H9 (cell line): ENCODE measurements around the gene FOXR1. TPM values are rescaled to one million over a fixed set of nuclear protein-coding genes. Genes with fewer than 3 reads are reported as not detected.

Experiments
- DNase-seq: peaks from one replicate; pipeline ENCODE4 v3.0.0-alpha.2; 2017
- H2AFZ ChIP-seq: one replicate; pipeline ENCODE4 v1.6.1; 2013; ENCODE audit warnings: mild to moderate bottlenecking, low read length, control low read depth, moderate library complexity
- H2AK5ac ChIP-seq: 2 replicates; pipeline ENCODE4 v1.6.1; 2013; ENCODE audit warnings: low read length, control low read depth, mixed read lengths; ENCODE audit not compliant: insufficient read length
- H2BK120ac ChIP-seq: one replicate; pipeline ENCODE4 v1.6.1; 2013; ENCODE audit warnings: low read depth, mild to moderate bottlenecking, low read length, control low read depth, inconsistent platforms; ENCODE audit not compliant: poor library complexity, severe bottlenecking
- H2BK12ac ChIP-seq: 2 replicates; pipeline ENCODE4 v1.6.1; 2013; ENCODE audit warnings: low read length, control low read depth, mixed read lengths, low read depth; ENCODE audit not compliant: insufficient read length
- H2BK15ac ChIP-seq: 2 replicates; pipeline ENCODE4 v1.6.1; 2013; ENCODE audit warnings: low read depth, low read length, control low read depth
- H2BK20ac ChIP-seq: one replicate; pipeline ENCODE4 v1.6.1; 2013; ENCODE audit warnings: low read depth, mild to moderate bottlenecking, low read length, control low read depth, inconsistent platforms; ENCODE audit not compliant: poor library complexity, severe bottlenecking
- H2BK5ac ChIP-seq: 2 replicates; pipeline ENCODE4 v1.6.1; 2013; ENCODE audit warnings: low read length, control low read depth, mixed read lengths; ENCODE audit not compliant: insufficient read length
- H3K14ac ChIP-seq: 2 replicates; pipeline ENCODE4 v1.6.1; 2013; ENCODE audit warnings: low read length, control low read depth; ENCODE audit not compliant: insufficient read depth
- H3K18ac ChIP-seq: 2 replicates; pipeline ENCODE4 v1.6.1; 2013; ENCODE audit warnings: low read depth, mild to moderate bottlenecking, mixed read lengths, low read length, control low read depth; ENCODE audit not compliant: insufficient read length
- H3K23ac ChIP-seq: 2 replicates; pipeline ENCODE4 v1.6.1; 2013; ENCODE audit warnings: low read length, control low read depth, mixed read lengths, low read depth; ENCODE audit not compliant: insufficient read length
- H3K23me2 ChIP-seq: 2 replicates; pipeline ENCODE4 v1.6.1; 2013; ENCODE audit warnings: low read depth, mild to moderate bottlenecking, mixed read lengths, low read length, control low read depth; ENCODE audit not compliant: insufficient read length, poor library complexity, severe bottlenecking
- H3K27ac ChIP-seq: 2 replicates; pipeline ENCODE4 v1.5.1; 2013; ENCODE audit warnings: low read length, control low read depth, mixed read lengths, low read depth; ENCODE audit not compliant: insufficient read length
- H3K27me3 ChIP-seq: 2 replicates; pipeline ENCODE4 v1.6.1; 2013; ENCODE audit warnings: low read length, control low read depth, inconsistent platforms; ENCODE audit not compliant: insufficient read depth
- H3K4ac ChIP-seq: 2 replicates; pipeline ENCODE4 v1.6.1; 2013; ENCODE audit warnings: low read depth, mild to moderate bottlenecking, control low read depth, inconsistent platforms, low read length, moderate library complexity
- H3K4me1 ChIP-seq: 2 replicates; pipeline ENCODE4 v1.6.1; 2013; ENCODE audit warnings: low read length, control low read depth, inconsistent platforms; ENCODE audit not compliant: insufficient read depth
- H3K4me2 ChIP-seq: 2 replicates; pipeline ENCODE4 v1.6.1; 2013; ENCODE audit warnings: low read length, control low read depth, mixed read lengths; ENCODE audit not compliant: insufficient read length, insufficient read depth
- H3K56ac ChIP-seq: 2 replicates; pipeline ENCODE4 v1.6.1; 2013; ENCODE audit warnings: low read depth, mild to moderate bottlenecking, mixed read lengths, low read length, control low read depth; ENCODE audit not compliant: insufficient read length
- H3K79me1 ChIP-seq: 2 replicates; pipeline ENCODE4 v1.6.1; 2013; ENCODE audit warnings: low read depth, mild to moderate bottlenecking, moderate library complexity, low read length, control low read depth, inconsistent platforms; ENCODE audit not compliant: insufficient read depth, poor library complexity, severe bottlenecking
- H3K79me2 ChIP-seq: 2 replicates; pipeline ENCODE4 v1.6.1; 2013; ENCODE audit warnings: low read length, control low read depth, inconsistent platforms; ENCODE audit not compliant: insufficient read depth
- H3K9ac ChIP-seq: 2 replicates; pipeline ENCODE4 v1.6.1; 2013; ENCODE audit warnings: low read length, control low read depth, mixed read lengths; ENCODE audit not compliant: insufficient read length; ENCODE audit errors: extremely low read depth
- H3K9me3 ChIP-seq: one replicate; pipeline ENCODE4 v1.6.1; 2013; ENCODE audit warnings: low read depth, low read length, inconsistent platforms; ENCODE audit not compliant: control insufficient read depth
- H3T11ph ChIP-seq: one replicate; pipeline ENCODE4 v1.6.1; 2013; ENCODE audit warnings: mild to moderate bottlenecking, low read length, control low read depth, inconsistent platforms
- H4K20me1 ChIP-seq: one replicate; pipeline ENCODE4 v1.6.1; 2013; ENCODE audit not compliant: control insufficient read depth, insufficient read length, insufficient read depth
- H4K5ac ChIP-seq: 2 replicates; pipeline ENCODE4 v1.6.1; 2013; ENCODE audit warnings: low read depth, mild to moderate bottlenecking, mixed read lengths, low read length, control low read depth; ENCODE audit not compliant: insufficient read length
- H4K8ac ChIP-seq: replicated peaks from 2 replicates; pipeline ENCODE4 v1.6.1; 2013; ENCODE audit warnings: low read length, control low read depth, mixed read lengths, low read depth; ENCODE audit not compliant: insufficient read length
- H4K91ac ChIP-seq: 2 replicates; pipeline ENCODE4 v1.6.1; 2013; ENCODE audit warnings: low read depth, mild to moderate bottlenecking, moderate library complexity, mixed read lengths, low read length, control low read depth; ENCODE audit not compliant: insufficient read length
- H3K27ac Mint-ChIP-seq, 3 experiments: 2 replicates in 2 of 3; 3 replicates in 1 of 3; pipeline ENCODE4 v1.8.0; 2020 to 2021; ENCODE audit warnings: mixed read lengths in 3 of 3, mild to moderate bottlenecking in 1 of 3, moderate library complexity in 1 of 3
- H3K27me3 Mint-ChIP-seq: 2 replicates; pipeline ENCODE4 v1.8.0; 2021; ENCODE audit warnings: low read depth, mild to moderate bottlenecking, moderate library complexity, mixed read lengths
- H3K36me3 Mint-ChIP-seq, 3 experiments: 2 replicates in 2 of 3; 3 replicates in 1 of 3; pipeline ENCODE4 v1.8.0; 2020 to 2021; ENCODE audit warnings: low read depth in 3 of 3, mixed read lengths in 3 of 3; ENCODE audit not compliant: insufficient read depth in 1 of 3
- H3K4me1 Mint-ChIP-seq, 2 experiments: 2 replicates each; pipeline ENCODE4 v1.8.0; 2020; ENCODE audit warnings: mixed read lengths in 2 of 2
- H3K4me3 Mint-ChIP-seq, 2 experiments: 2 replicates in 1 of 2; 3 replicates in 1 of 2; pipeline ENCODE4 v1.8.0; 2020 to 2021; ENCODE audit warnings: mild to moderate bottlenecking in 2 of 2, mixed read lengths in 2 of 2, moderate library complexity in 1 of 2
- H3K9me3 Mint-ChIP-seq, 2 experiments: 2 replicates in 1 of 2; 3 replicates in 1 of 2; pipeline ENCODE4 v1.8.0; 2020; ENCODE audit warnings: mild to moderate bottlenecking in 2 of 2, mixed read lengths in 2 of 2, moderate library complexity in 1 of 2
- WGBS: extraction: QIAGEN DNeasy Blood & Tissue Kit; methylation state at CpG from one replicate; pipeline ENCODE4 v1.1.7; 2013; ENCODE audit warnings: missing lambda C conversion rate, low lambda C conversion rate, mixed read lengths; ENCODE audit not compliant: insufficient read length; ENCODE audit errors: extremely low coverage; 5-methylcytosine and 5-hydroxymethylcytosine counted together
- total RNA-seq: library from RNA; stranded (reverse); gene quantifications from 2 replicates; pipeline ENCODE4 v1.2.1, GENCODE V29; 2021
- TF ChIP-seq, protein P1 (sequence below): fragments of 200-600 bp; sonication (generic); conservative IDR thresholded peaks from 3 replicates; pipeline ENCODE4 v1.8.0; 2021; ENCODE audit warnings: antibody characterized with exemption, mild to moderate bottlenecking

FOXR1 gene
- total RNA-seq, 1 experiment from 2014 or later, result not detected

DNA sequence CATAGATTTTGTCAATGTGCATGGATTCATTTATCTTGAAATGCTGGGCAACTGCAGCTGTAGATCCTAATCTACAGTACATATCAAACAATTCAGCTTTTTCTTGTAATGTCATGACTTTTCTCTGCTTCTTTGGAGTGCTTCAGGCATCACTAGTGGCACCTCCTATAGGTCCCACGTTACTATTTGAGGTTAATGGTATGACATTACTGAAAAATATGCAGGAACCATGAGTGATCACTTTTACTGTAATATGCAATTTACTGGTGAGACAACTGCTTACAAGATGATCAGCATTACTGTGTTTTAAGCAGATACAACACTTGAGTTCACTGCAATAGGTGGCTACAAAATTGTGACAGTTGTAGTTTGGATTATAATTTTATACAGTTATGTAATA is 29.3 kb downstream of the FOXR1 start:
- DNase-seq, result no peak
- no peak overlapping the region for H3K4me2 ChIP-seq
- no peak overlapping the region for H3T11ph ChIP-seq
- no CpG with 5 or more reads among the region's 1 CpG for WGBS
- H3K79me2 ChIP-seq, result no peaks in the 10 kb centered on the region; the same call in 1 of the 2 replicates
- no peak overlapping the region for H3K4ac ChIP-seq
- Mint-ChIP-seq H3K9me3 (no peaks in the 10 kb centered on the region), H3K4me3 (no peak overlapping the region), H3K27ac (peak overlapping the region in 2 of 3 experiments; percentile 44 to 51; a peak in 1 of 7 replicates), H3K4me1 (peaks cover 17 to 18% of the 10 kb centered on the region in 2 experiments), H3K27me3 (no peaks in the 10 kb centered on the region), H3K36me3 (peaks cover 28 to 73% (median 55%) of the 10 kb centered on the region in 3 experiments)
- H3K27me3 ChIP-seq, result no peaks in the 10 kb centered on the region
- no peaks in the 10 kb centered on the region for H4K20me1 ChIP-seq
- no peak overlapping the region for H2BK12ac ChIP-seq
- H3K23ac ChIP-seq, result no peak overlapping the region
- no peak overlapping the region for H3K27ac ChIP-seq
- no peak overlapping the region for H2BK20ac ChIP-seq
- H3K18ac ChIP-seq, result no peak overlapping the region
- no peak overlapping the region for H4K8ac ChIP-seq
- H2BK5ac ChIP-seq, result no peak overlapping the region
- TF ChIP-seq, protein P1, sequence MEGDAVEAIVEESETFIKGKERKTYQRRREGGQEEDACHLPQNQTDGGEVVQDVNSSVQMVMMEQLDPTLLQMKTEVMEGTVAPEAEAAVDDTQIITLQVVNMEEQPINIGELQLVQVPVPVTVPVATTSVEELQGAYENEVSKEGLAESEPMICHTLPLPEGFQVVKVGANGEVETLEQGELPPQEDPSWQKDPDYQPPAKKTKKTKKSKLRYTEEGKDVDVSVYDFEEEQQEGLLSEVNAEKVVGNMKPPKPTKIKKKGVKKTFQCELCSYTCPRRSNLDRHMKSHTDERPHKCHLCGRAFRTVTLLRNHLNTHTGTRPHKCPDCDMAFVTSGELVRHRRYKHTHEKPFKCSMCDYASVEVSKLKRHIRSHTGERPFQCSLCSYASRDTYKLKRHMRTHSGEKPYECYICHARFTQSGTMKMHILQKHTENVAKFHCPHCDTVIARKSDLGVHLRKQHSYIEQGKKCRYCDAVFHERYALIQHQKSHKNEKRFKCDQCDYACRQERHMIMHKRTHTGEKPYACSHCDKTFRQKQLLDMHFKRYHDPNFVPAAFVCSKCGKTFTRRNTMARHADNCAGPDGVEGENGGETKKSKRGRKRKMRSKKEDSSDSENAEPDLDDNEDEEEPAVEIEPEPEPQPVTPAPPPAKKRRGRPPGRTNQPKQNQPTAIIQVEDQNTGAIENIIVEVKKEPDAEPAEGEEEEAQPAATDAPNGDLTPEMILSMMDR, result no peak
- H2BK15ac ChIP-seq, result no peak overlapping the region
- H3K9me3 ChIP-seq, result no peaks in the 10 kb centered on the region
- H4K91ac ChIP-seq, result no peak overlapping the region
- H2BK120ac ChIP-seq, result no peak overlapping the region
- H3K23me2 ChIP-seq, result peaks cover 11% of the 10 kb centered on the region
- H3K14ac ChIP-seq, result no peak overlapping the region
- no peak overlapping the region for H3K9ac ChIP-seq
- H3K56ac ChIP-seq, result no peak overlapping the region
- H2AK5ac ChIP-seq, result no peak overlapping the region
- no peak overlapping the region for H4K5ac ChIP-seq
- H2AFZ ChIP-seq, result no peak overlapping the region
- H3K4me1 ChIP-seq, result no peaks in the 10 kb centered on the region
- no peaks in the 10 kb centered on the region for H3K79me1 ChIP-seq
